HL-60 (cell line): ENCODE results near the gene UPF2.

Experiments used
- GABPA ChIP-seq: IDR thresholded peaks from 2 replicates; pipeline ENCODE4 v1.6.1; 2012; ENCODE audit warnings: low read depth
- POLR2AphosphoS5 ChIP-seq: IDR thresholded peaks from 2 replicates; pipeline ENCODE4 v1.6.1; 2012; ENCODE audit warnings: low read depth
- TF ChIP-seq, protein P1 (sequence below): IDR thresholded peaks from 2 replicates; pipeline ENCODE4 v1.6.1; 2012; ENCODE audit warnings: low read depth; ENCODE audit not compliant: insufficient replicate concordance
- TF ChIP-seq, protein P2 (sequence below): IDR thresholded peaks from one replicate; pipeline ENCODE4 v1.5.1; 2011; ENCODE audit warnings: low read length, control low read depth, inconsistent platforms; ENCODE audit not compliant: insufficient read depth

DNA sequence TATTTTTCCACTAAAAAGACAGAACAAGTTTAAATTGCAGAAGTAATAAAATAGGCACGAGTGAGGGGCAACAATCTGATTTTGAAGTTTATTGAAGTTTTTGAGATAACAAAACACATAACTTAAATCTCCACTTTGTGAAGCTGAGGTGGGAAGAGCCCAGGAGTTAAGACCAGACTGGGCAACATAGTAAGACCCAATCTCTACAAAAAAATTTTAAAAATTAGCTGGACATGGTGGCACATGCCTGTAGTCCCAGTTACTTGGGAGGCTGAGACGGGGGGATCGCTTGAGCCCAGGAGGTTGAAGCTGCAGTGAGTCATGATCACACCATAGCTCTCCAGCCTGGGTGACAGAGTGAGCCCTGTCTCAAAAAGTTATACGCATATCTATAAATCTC lies 11.2 kb downstream of the UPF2 start:
- TF ChIP-seq, protein P1, sequence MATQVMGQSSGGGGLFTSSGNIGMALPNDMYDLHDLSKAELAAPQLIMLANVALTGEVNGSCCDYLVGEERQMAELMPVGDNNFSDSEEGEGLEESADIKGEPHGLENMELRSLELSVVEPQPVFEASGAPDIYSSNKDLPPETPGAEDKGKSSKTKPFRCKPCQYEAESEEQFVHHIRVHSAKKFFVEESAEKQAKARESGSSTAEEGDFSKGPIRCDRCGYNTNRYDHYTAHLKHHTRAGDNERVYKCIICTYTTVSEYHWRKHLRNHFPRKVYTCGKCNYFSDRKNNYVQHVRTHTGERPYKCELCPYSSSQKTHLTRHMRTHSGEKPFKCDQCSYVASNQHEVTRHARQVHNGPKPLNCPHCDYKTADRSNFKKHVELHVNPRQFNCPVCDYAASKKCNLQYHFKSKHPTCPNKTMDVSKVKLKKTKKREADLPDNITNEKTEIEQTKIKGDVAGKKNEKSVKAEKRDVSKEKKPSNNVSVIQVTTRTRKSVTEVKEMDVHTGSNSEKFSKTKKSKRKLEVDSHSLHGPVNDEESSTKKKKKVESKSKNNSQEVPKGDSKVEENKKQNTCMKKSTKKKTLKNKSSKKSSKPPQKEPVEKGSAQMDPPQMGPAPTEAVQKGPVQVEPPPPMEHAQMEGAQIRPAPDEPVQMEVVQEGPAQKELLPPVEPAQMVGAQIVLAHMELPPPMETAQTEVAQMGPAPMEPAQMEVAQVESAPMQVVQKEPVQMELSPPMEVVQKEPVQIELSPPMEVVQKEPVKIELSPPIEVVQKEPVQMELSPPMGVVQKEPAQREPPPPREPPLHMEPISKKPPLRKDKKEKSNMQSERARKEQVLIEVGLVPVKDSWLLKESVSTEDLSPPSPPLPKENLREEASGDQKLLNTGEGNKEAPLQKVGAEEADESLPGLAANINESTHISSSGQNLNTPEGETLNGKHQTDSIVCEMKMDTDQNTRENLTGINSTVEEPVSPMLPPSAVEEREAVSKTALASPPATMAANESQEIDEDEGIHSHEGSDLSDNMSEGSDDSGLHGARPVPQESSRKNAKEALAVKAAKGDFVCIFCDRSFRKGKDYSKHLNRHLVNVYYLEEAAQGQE = no peak
- TF ChIP-seq, protein P2, sequence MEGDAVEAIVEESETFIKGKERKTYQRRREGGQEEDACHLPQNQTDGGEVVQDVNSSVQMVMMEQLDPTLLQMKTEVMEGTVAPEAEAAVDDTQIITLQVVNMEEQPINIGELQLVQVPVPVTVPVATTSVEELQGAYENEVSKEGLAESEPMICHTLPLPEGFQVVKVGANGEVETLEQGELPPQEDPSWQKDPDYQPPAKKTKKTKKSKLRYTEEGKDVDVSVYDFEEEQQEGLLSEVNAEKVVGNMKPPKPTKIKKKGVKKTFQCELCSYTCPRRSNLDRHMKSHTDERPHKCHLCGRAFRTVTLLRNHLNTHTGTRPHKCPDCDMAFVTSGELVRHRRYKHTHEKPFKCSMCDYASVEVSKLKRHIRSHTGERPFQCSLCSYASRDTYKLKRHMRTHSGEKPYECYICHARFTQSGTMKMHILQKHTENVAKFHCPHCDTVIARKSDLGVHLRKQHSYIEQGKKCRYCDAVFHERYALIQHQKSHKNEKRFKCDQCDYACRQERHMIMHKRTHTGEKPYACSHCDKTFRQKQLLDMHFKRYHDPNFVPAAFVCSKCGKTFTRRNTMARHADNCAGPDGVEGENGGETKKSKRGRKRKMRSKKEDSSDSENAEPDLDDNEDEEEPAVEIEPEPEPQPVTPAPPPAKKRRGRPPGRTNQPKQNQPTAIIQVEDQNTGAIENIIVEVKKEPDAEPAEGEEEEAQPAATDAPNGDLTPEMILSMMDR = no peak
- TF ChIP-seq GABPA (no peak), POLR2AphosphoS5 (no peak)
